Endothelial cell of umbilical vein (primary cell): ENCODE results near the gene CH25H. TPM values are rescaled to one million over a fixed set of nuclear protein-coding genes. Genes with fewer than 3 reads are reported as not detected.

ENCODE experiments used
- BruUV-seq: library from RNA; stranded (reverse); fragments of 400-500 nt; replicated peaks from 2 replicates; lab custom pipeline; 2021; lab: Mats Ljungman, UMichigan
- CTCF ChIA-PET: fragments of 300-600, 350-600 bp; sonication (Branson Sonifier 250); formaldehyde crosslinking; loops from one replicate; lab custom pipeline; 2021; ENCODE audit warnings: antibody characterized with exemption, inconsistent platforms; lab: Charles Lee
- POLR2A ChIA-PET: fragments of 300-600, 350-600 bp; sonication (Branson Sonifier 250); formaldehyde crosslinking; loops from one replicate; lab custom pipeline; 2021; ENCODE audit warnings: antibody characterized with exemption, inconsistent platforms; lab: Charles Lee
- DNase-seq: peaks from one replicate; pipeline ENCODE4 v3.0.0-alpha.2; 2011; ENCODE audit warnings: low read depth, low spot score
- FAIRE-seq: peaks from 2 replicates; lab custom pipeline; 2011; peaks lifted over from hg19 to GRCh38; lab: Jason Lieb, UNC
- H2AFZ ChIP-seq: 2 replicates; pipeline ENCODE4 v1.6.0; 2012; ENCODE audit warnings: low read depth, low read length, control low read depth, inconsistent platforms
- H3K27ac ChIP-seq: 2 replicates; pipeline ENCODE4 v1.5.1; 2011; ENCODE audit warnings: low read depth, mild to moderate bottlenecking, control low read depth, low read length, moderate library complexity; ENCODE audit not compliant: insufficient read depth
- H3K27me3 ChIP-seq, 2 experiments: 2 replicates each; pipeline versions ENCODE4 v1.6.0 to v1.6.1; 2011; ENCODE audit warnings: low read length in 2 of 2, mixed read lengths in 1 of 2; ENCODE audit not compliant: control insufficient read depth in 2 of 2, insufficient read depth in 2 of 2
- H3K36me3 ChIP-seq, 2 experiments: 2 replicates in 1 of 2; 3 replicates in 1 of 2; pipeline ENCODE4 v1.5.1; 2011; ENCODE audit warnings: low read length in 2 of 2, mild to moderate bottlenecking in 1 of 2, moderate library complexity in 1 of 2; ENCODE audit not compliant: control insufficient read depth in 2 of 2, insufficient read depth in 2 of 2; ENCODE audit errors: extremely low read depth in 1 of 2
- H3K4me1 ChIP-seq: 3 replicates; pipeline ENCODE4 v1.5.1; 2011; ENCODE audit warnings: mild to moderate bottlenecking, low read length; ENCODE audit not compliant: control insufficient read depth, insufficient read depth; ENCODE audit errors: extremely low read depth
- H3K4me2 ChIP-seq: 2 replicates; pipeline ENCODE4 v1.6.1; 2011; ENCODE audit warnings: low read length, control low read depth, mixed read lengths; ENCODE audit not compliant: insufficient read depth
- H3K4me3 ChIP-seq, 3 experiments: fragments of 200-600 bp in 1 of 3; sonication (generic), shearing (Covaris generic) in 1 of 3; replicated peaks in 1 of 3; 2 replicates each; pipeline ENCODE4 v1.5.1; 2011 to 2016; ENCODE audit warnings: control low read depth in 3 of 3, low read length in 3 of 3, mild to moderate bottlenecking in 2 of 3, inconsistent platforms in 1 of 3, low read depth in 1 of 3, moderate library complexity in 1 of 3; ENCODE audit not compliant: insufficient read depth in 1 of 3
- H3K79me2 ChIP-seq: 2 replicates; pipeline ENCODE4 v1.6.0; 2012; ENCODE audit warnings: low read length, inconsistent platforms; ENCODE audit not compliant: control insufficient read depth, insufficient read depth
- H3K9ac ChIP-seq: replicated peaks from 2 replicates; pipeline ENCODE3; 2011; ENCODE audit warnings: low read length, control low read depth; ENCODE audit not compliant: insufficient read depth; ENCODE audit errors: extremely low read depth
- H3K9me1 ChIP-seq: replicated peaks from 3 replicates; pipeline ENCODE4 v1.6.0; 2011; ENCODE audit warnings: mild to moderate bottlenecking, low read length; ENCODE audit not compliant: control insufficient read depth, insufficient read depth; ENCODE audit errors: extremely low read depth
- H3K9me3 ChIP-seq: replicated peaks from 2 replicates; pipeline ENCODE4 v1.5.1; 2012; ENCODE audit warnings: low read length, inconsistent platforms; ENCODE audit not compliant: control insufficient read depth, insufficient read depth
- H4K20me1 ChIP-seq: replicated peaks from 2 replicates; pipeline ENCODE3; 2011; ENCODE audit warnings: mild to moderate bottlenecking, low read length; ENCODE audit not compliant: control insufficient read depth, insufficient read depth; ENCODE audit errors: extremely low read depth
- FOS ChIP-seq: IDR thresholded peaks from 2 replicates; pipeline ENCODE4 v1.6.1; 2011; ENCODE audit warnings: mild to moderate bottlenecking, low read length, moderate library complexity, borderline replicate concordance; ENCODE audit not compliant: insufficient read depth
- GATA2 ChIP-seq: IDR thresholded peaks from 2 replicates; pipeline ENCODE4 v1.7.0; 2011; ENCODE audit warnings: low read depth, mild to moderate bottlenecking, moderate library complexity, mixed read lengths, low read length; ENCODE audit not compliant: insufficient read length, insufficient read depth
- JUN ChIP-seq: IDR thresholded peaks from 2 replicates; pipeline ENCODE4 v1.6.1; 2011; ENCODE audit warnings: borderline replicate concordance, low read depth; ENCODE audit not compliant: insufficient read length, insufficient read depth
- MAX ChIP-seq: IDR thresholded peaks from 2 replicates; pipeline ENCODE4 v1.6.1; 2011; ENCODE audit not compliant: insufficient read depth, insufficient read length
- POLR2A ChIP-seq: IDR thresholded peaks from 2 replicates; pipeline ENCODE4 v1.6.1; 2012; ENCODE audit warnings: low read depth, mild to moderate bottlenecking, control low read depth, low read length
- POLR2AphosphoS5 ChIP-seq: IDR thresholded peaks from 2 replicates; pipeline ENCODE4 v1.6.1; 2012; ENCODE audit warnings: low read depth, mild to moderate bottlenecking, control low read depth, low read length, moderate library complexity; ENCODE audit not compliant: insufficient read depth
- dilution Hi-C: fragments of 300-500 bp; cut with MboI; formaldehyde crosslinking; loops from one replicate; pipeline ENCODE4 v1.15.0; 2019; ENCODE audit warnings: low sequenced_read_pairs; ENCODE audit not compliant: extremely low pct_ligation_motif_present
- intact Hi-C: fragments of 100-400 bp; cut with micrococcal nuclease; formaldehyde crosslinking; loops from one replicate; pipeline ENCODE4 v1.10.0; 2022
- polyA plus RNA-seq, 4 experiments: library from polyadenylated mRNA; depleted of rRNA in 3 of 4; stranded (reverse) in 3 of 4; unstranded in 1 of 4; fragments of >200 nt; gene quantifications; 2 replicates each; pipeline versions ENCODE4 v1.2.1 to v1.2.3, GENCODE V29; 2011 to 2012; ENCODE audit warnings: missing spikeins in 1 of 4
- total RNA-seq: library from RNA; stranded (reverse); gene quantifications from 2 replicates; pipeline ENCODE4 v1.2.3, GENCODE V29; 2021
- TF ChIP-seq, protein P1 (sequence below), 2 donors: IDR thresholded peaks; 1 replicate in 1 of 2; 2 replicates in 1 of 2; pipeline ENCODE4 v1.5.1; 2011; ENCODE audit warnings: low read length in 2 of 2, mild to moderate bottlenecking in 2 of 2, moderate library complexity in 2 of 2, control low read depth in 1 of 2, inconsistent platforms in 1 of 2, low read depth in 1 of 2; ENCODE audit not compliant: insufficient read depth in 1 of 2; ENCODE audit errors: extremely low read depth in 1 of 2

CH25H gene
- total and polyA plus RNA-seq, 2 donors (not counting 3 experiments of a cell fraction or from before 2014, with no cell fraction given): 0.30 TPM; not detected in 1

- Histone ChIP-seq H3K4me3 (peak within 1 kb of the TSS; percentile 54 to 67 (median 56)), H3K9me3 (no peaks in the 10 kb centered on the region), H3K36me3 (no peaks in the 10 kb centered on the region), H2AFZ (peak within 1 kb of the TSS; percentile 91), H3K9me1 (no peaks in the 10 kb centered on the region), H4K20me1 (no peaks in the 10 kb centered on the region), H3K4me1 (peaks cover 6% of the 10 kb centered on the region), H3K79me2 (no peaks in the 10 kb centered on the region), H3K4me2 (peak within 1 kb of the TSS; percentile 64), H3K27me3 (peaks cover 8 to 11% of the 10 kb centered on the region in 2 experiments), H3K27ac (no peak within 1 kb of the TSS), H3K9ac (peak within 1 kb of the TSS; percentile 20)
- TF ChIP-seq, protein P1, sequence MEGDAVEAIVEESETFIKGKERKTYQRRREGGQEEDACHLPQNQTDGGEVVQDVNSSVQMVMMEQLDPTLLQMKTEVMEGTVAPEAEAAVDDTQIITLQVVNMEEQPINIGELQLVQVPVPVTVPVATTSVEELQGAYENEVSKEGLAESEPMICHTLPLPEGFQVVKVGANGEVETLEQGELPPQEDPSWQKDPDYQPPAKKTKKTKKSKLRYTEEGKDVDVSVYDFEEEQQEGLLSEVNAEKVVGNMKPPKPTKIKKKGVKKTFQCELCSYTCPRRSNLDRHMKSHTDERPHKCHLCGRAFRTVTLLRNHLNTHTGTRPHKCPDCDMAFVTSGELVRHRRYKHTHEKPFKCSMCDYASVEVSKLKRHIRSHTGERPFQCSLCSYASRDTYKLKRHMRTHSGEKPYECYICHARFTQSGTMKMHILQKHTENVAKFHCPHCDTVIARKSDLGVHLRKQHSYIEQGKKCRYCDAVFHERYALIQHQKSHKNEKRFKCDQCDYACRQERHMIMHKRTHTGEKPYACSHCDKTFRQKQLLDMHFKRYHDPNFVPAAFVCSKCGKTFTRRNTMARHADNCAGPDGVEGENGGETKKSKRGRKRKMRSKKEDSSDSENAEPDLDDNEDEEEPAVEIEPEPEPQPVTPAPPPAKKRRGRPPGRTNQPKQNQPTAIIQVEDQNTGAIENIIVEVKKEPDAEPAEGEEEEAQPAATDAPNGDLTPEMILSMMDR (IDR thresholded peaks at IDR 0.05; ENCODE audit: extremely low read depth in 1 of 2, insufficient read depth in 1 of 2, low read depth in 1 of 2, low read length in 2 of 2): no peak
- no peak for TF ChIP-seq POLR2AphosphoS5
- no peak for TF ChIP-seq GATA2
- no peak for TF ChIP-seq JUN
- no peak for TF ChIP-seq MAX
- TF ChIP-seq FOS: no peak
- no peak for TF ChIP-seq POLR2A
- intact Hi-C loops: no loop called here
- TSS peak; percentile 49 for BruUV-seq
- peak; percentile 99 for FAIRE-seq
- ChIA-PET POLR2A (interaction anchor here (0.6 kb wide), 1 partner anchor 269 kb away, joined by 3 read pairs; no protein-coding TSS in a partner anchor), CTCF (interaction anchor here (0.9 to 2.3 kb wide), 10 partner anchors 25 to 162 kb away, joined by 3 to 10 read pairs (median 3); partner anchors contain the start of genes IFIT1, IFIT3 and IFIT5)
- DNase-seq: peak; percentile 97
- dilution Hi-C loops: no loop called here
Measured at GRCh38 chr10:89251409-89252224, 44.5 kb upstream of the CH25H start, which contains the start of gene LIPA. TSS of gene LIPA (minus strand) at chr10:89251775. CDS start at chr10:89247648, 4,127 bp downstream.
